PC-3 (cell line): Measurements from ENCODE around the gene DPY19L3. TPM values are rescaled to one million over a fixed set of nuclear protein-coding genes. Genes with fewer than 3 reads are reported as not detected.

ENCODE experiments used
- ATAC-seq: fragments of 200-7000 bp; cut with Tn5 transposase; 2 replicates; pipeline ENCODE4 v1.9.1; 2020; ENCODE audit warnings: mild to moderate bottlenecking, moderate library complexity
- BruUV-seq: library from RNA; stranded (reverse); fragments of 400-500 nt; replicated peaks from 2 replicates; lab custom pipeline; 2021; lab: Mats Ljungman, UMichigan
- CTCF ChIA-PET: fragments of 300-600 bp; sonication (Branson Sonifier 250); formaldehyde crosslinking; loops from one replicate; lab custom pipeline; 2022; ENCODE audit warnings: antibody characterized with exemption; lab: Charles Lee
- POLR2A ChIA-PET: fragments of 300-600 bp; sonication (Branson Sonifier 250); formaldehyde crosslinking; loops from one replicate; lab custom pipeline; 2022; ENCODE audit warnings: antibody characterized with exemption; ENCODE audit not compliant: unreplicated experiment; lab: Charles Lee
- DNase-seq: peaks from one replicate; pipeline ENCODE4 v3.0.0-alpha.2; 2015
- H2AFZ ChIP-seq: fragments of 300-600 bp; sonication (generic); 2 replicates; pipeline ENCODE4 v1.6.0; 2016; ENCODE audit warnings: antibody characterized with exemption, low read length
- H3F3A ChIP-seq: fragments of 300-600 bp; sonication (generic); one replicate; pipeline ENCODE4 v1.6.0; 2017; ENCODE audit warnings: antibody characterized with exemption, low read length, control low read depth, mild to moderate bottlenecking; ENCODE audit not compliant: unreplicated experiment
- H3K27ac ChIP-seq: fragments of 300-600 bp; sonication (generic); 2 replicates; pipeline ENCODE4 v1.5.1; 2016; ENCODE audit warnings: mild to moderate bottlenecking, low read length
- H3K27me3 ChIP-seq: fragments of 300-600 bp; sonication (generic); 2 replicates; pipeline ENCODE4 v1.6.1; 2016; ENCODE audit warnings: low read length, mixed read lengths
- H3K36me3 ChIP-seq: fragments of 300-600 bp; sonication (generic); 2 replicates; pipeline ENCODE4 v1.6.1; 2016; ENCODE audit warnings: low read depth, mixed run types, low read length, mixed read lengths
- H3K4me1 ChIP-seq: fragments of 300-600 bp; sonication (generic); 2 replicates; pipeline ENCODE4 v1.5.1; 2016; ENCODE audit warnings: low read length; ENCODE audit not compliant: insufficient read depth
- H3K4me2 ChIP-seq: fragments of 300-600 bp; sonication (generic); 2 replicates; pipeline ENCODE4 v1.6.0; 2016; ENCODE audit warnings: low read length
- H3K4me3 ChIP-seq: fragments of 300-600 bp; sonication (generic); 2 replicates; pipeline ENCODE4 v1.5.1; 2016; ENCODE audit warnings: mild to moderate bottlenecking, low read length, mixed read lengths
- H3K79me2 ChIP-seq: fragments of 300-600 bp; sonication (generic); 2 replicates; pipeline ENCODE4 v1.6.1; 2017; ENCODE audit warnings: low read length, mixed read lengths
- H3K9ac ChIP-seq: fragments of 300-600 bp; sonication (generic); 2 replicates; pipeline ENCODE4 v1.6.0; 2016; ENCODE audit warnings: mild to moderate bottlenecking, low read length
- H3K9me2 ChIP-seq: fragments of 300-600 bp; sonication (generic); replicated peaks from 2 replicates; pipeline ENCODE4 v1.6.1; 2016; ENCODE audit warnings: mixed run types, low read length, mixed read lengths
- H3K9me3 ChIP-seq: fragments of 300-600 bp; sonication (generic); 2 replicates; pipeline ENCODE4 v1.6.1; 2016; ENCODE audit warnings: low read length, mixed read lengths
- H4K20me1 ChIP-seq: fragments of 300-600 bp; sonication (generic); 2 replicates; pipeline ENCODE4 v1.6.1; 2016; ENCODE audit warnings: low read length, mixed read lengths
- EZH2 ChIP-seq: fragments of 300-600 bp; sonication (generic); IDR thresholded peaks from one replicate; pipeline ENCODE4 v1.6.1; 2017; ENCODE audit warnings: antibody characterized with exemption, mild to moderate bottlenecking, low read length; ENCODE audit not compliant: unreplicated experiment
- EZH2phosphoT487 ChIP-seq: fragments of 300-600 bp; sonication (generic); IDR thresholded peaks from 2 replicates; pipeline ENCODE4 v1.6.1; 2018; ENCODE audit warnings: mild to moderate bottlenecking, antibody characterized with exemption, low read length, borderline replicate concordance
- intact Hi-C: fragments of 100-400 bp; cut with micrococcal nuclease; formaldehyde crosslinking; loops from 2 replicates; pipeline ENCODE4 v1.9.0; 2023
- total RNA-seq: library from RNA; depleted of rRNA; stranded (reverse); fragments of >200 nt; gene quantifications from 2 replicates; pipeline ENCODE4 v1.2.3, GENCODE V29; 2014
- TF ChIP-seq, protein P1 (sequence below): fragments of 300-600 bp; sonication (generic); conservative IDR thresholded peaks from 2 replicates; pipeline ENCODE4 v1.5.1; 2017; ENCODE audit warnings: antibody characterized with exemption, low read depth, mild to moderate bottlenecking, low read length

The DPY19L3 gene
- total RNA-seq, 1 experiment from 2014 or later: 4.4 TPM

DNA sequence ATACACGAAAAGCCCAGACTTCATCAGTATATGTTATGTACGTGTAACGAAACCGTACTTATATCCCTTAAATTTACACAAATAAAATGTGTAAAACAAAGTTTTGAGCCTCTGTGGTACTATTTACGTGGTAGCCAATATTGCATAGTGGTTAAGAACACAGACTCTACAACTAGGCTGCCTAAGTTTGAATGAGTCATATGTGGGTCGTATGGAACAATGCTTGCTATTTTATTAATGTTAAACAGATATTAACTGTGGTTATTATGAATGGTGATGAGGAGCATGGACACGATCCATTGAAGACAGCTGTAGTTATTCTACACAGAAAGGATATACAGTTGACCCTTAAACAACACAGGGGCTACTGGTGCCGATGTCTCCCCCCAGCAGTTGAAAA lies 42.5 kb downstream of the DPY19L3 start:
- Histone ChIP-seq H3K9me3 (no peaks in the 10 kb centered on the region), H3K4me3 (no peak overlapping the region), H3F3A (no peaks in the 10 kb centered on the region), H3K27me3 (no peaks in the 10 kb centered on the region), H4K20me1 (no peaks in the 10 kb centered on the region), H3K4me2 (no peak overlapping the region), H3K27ac (no peak overlapping the region), H3K79me2 (no peaks in the 10 kb centered on the region), H3K36me3 (no peaks in the 10 kb centered on the region), H3K9ac (no peak overlapping the region), H3K9me2 (no peaks in the 10 kb centered on the region), H3K4me1 (no peaks in the 10 kb centered on the region), H2AFZ (no peak overlapping the region)
- POLR2A ChIA-PET: no interaction called here
- TF ChIP-seq EZH2: no peak
- TF ChIP-seq, protein P1, sequence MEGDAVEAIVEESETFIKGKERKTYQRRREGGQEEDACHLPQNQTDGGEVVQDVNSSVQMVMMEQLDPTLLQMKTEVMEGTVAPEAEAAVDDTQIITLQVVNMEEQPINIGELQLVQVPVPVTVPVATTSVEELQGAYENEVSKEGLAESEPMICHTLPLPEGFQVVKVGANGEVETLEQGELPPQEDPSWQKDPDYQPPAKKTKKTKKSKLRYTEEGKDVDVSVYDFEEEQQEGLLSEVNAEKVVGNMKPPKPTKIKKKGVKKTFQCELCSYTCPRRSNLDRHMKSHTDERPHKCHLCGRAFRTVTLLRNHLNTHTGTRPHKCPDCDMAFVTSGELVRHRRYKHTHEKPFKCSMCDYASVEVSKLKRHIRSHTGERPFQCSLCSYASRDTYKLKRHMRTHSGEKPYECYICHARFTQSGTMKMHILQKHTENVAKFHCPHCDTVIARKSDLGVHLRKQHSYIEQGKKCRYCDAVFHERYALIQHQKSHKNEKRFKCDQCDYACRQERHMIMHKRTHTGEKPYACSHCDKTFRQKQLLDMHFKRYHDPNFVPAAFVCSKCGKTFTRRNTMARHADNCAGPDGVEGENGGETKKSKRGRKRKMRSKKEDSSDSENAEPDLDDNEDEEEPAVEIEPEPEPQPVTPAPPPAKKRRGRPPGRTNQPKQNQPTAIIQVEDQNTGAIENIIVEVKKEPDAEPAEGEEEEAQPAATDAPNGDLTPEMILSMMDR: no peak
- no peak for TF ChIP-seq EZH2phosphoT487
- no TSS peak for BruUV-seq
- DNase-seq (no peak), ATAC-seq (no peak)
- intact Hi-C loops: no loop called here
- CTCF ChIA-PET: no interaction called here

DNA sequence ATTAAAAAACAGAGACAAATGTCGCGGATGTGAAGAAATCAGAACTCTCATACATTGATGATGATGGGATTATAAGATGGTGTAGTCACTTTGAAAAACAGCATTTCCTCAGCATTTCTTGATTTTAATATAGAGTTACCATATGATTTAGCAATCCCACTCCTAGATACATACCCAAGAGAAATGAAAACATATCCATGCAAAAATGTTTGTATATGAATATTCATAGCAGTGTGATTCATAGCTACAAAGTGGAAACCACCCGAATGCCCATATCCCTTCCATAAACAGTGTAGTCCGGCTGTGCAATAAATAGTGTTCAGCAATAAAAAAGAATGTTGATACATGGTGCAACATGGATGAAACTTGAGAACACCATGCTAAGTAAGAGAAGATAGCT lies 44.6 kb downstream of the DPY19L3 start:
- Histone ChIP-seq H3K9me3 (no peaks in the 10 kb centered on the region), H3K4me3 (no peak overlapping the region), H3K79me2 (no peaks in the 10 kb centered on the region), H4K20me1 (no peaks in the 10 kb centered on the region), H3K27ac (no peak overlapping the region), H3K4me1 (no peaks in the 10 kb centered on the region), H3K4me2 (no peak overlapping the region), H3K9ac (no peak overlapping the region), H3K27me3 (no peaks in the 10 kb centered on the region), H3K36me3 (no peaks in the 10 kb centered on the region), H2AFZ (no peak overlapping the region), H3K9me2 (no peaks in the 10 kb centered on the region), H3F3A (no peaks in the 10 kb centered on the region)
- ChIA-PET POLR2A (no interaction called here), CTCF (no interaction called here)
- TF ChIP-seq EZH2 (no peak), EZH2phosphoT487 (no peak)
- TF ChIP-seq, protein P1: no peak
- BruUV-seq: no TSS peak
- intact Hi-C loops: no loop called here
- DNase-seq: no peak
- ATAC-seq: no peak

DNA sequence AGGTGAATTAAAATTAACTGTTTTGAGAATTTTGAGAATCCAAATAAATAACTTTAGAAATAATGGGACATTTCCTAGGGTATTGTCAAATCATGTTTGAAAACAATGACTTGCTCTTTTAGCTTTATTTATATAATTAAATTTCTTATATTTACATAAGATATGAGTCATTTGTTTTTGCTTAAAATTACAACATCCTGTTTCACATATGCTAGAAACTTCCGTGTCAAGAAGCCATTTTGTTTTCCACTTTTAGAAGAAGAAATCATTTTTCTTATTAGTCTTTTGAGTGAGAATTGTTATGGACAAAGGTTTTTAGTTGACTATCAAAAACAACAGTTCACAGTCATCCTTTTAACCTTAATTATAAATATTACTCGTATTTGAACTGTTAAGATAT lies 48.2 kb downstream of the DPY19L3 start:
- ChIA-PET POLR2A (no interaction called here), CTCF (no interaction called here)
- no peak overlapping the region for H3K9ac ChIP-seq
- no peaks in the 10 kb centered on the region for H3K9me3 ChIP-seq
- no peak overlapping the region for H3K4me3 ChIP-seq
- H3F3A ChIP-seq: no peaks in the 10 kb centered on the region
- no peaks in the 10 kb centered on the region for H3K9me2 ChIP-seq
- no peaks in the 10 kb centered on the region for H3K27me3 ChIP-seq
- H4K20me1 ChIP-seq: no peaks in the 10 kb centered on the region
- no peaks in the 10 kb centered on the region for H3K79me2 ChIP-seq
- intact Hi-C loops: no loop called here
- DNase-seq (no peak), ATAC-seq (no peak)
- H3K4me2 ChIP-seq: no peak overlapping the region
- no TSS peak for BruUV-seq
- H3K4me1 ChIP-seq: no peaks in the 10 kb centered on the region
- no peak overlapping the region for H3K27ac ChIP-seq
- H2AFZ ChIP-seq: no peak overlapping the region
- H3K36me3 ChIP-seq: no peaks in the 10 kb centered on the region
- TF ChIP-seq, protein P1: no peak
- no peak for TF ChIP-seq EZH2phosphoT487
- no peak for TF ChIP-seq EZH2
